Measurements from ENCODE around the gene RNF43.
A peak's percentile ranks its signal among the peaks of the same experiment; 100 is the strongest.

Gene RNF43

DNA sequence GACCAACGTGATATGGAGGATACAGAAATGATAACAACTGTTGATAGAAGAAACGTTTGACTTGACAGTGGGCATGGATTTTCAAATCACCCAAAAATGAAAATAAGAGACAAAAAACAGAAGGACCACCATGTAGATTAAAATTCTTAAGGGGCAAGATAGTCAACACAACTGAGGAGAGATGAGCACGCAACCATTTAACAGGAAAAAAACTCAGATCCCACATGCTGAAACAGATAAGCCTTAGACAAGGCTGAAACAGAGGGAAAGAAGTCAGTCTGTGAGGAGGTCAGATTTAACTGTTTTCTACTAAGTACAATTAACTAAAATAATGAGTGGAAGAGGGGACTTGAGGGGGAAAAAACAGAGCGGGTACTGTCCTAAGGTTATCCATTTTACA, 21.2 kb downstream of the RNF43 start:
- no peak overlapping the region for H3K27ac ChIP-seq

DNA sequence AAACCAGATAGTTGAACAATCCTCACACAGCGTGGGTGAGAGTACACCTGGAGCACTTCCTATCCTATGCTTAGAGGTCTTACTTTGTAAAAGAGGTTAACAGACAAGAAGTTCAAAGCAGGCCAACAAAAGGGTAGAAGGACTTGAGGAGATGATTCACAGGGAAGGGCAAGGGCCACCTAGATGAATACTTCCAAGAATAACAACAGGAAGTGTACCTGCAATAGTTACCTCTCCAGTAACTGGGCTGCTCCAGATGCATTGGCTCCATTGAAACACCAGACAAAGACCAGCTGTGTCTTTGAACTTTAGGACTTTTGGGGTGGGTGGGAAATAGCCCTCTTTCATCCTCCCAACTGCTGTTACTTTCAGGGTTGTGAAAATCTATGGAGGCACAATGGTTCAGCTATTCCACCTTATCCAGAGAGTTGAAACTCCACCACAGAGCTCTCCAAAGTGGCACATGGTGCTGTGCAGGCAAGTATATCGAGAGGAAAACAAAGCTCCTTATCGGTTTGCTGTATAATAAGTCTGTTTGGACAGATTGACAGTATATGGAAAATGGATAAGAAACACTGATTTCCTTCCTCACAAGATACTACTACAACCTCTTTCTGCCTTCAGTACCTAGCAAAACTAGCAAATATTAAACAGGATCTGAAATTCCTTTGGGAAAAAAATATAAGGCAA, 22.7 kb downstream of the RNF43 start:
- TF ChIP-seq, protein P1, sequence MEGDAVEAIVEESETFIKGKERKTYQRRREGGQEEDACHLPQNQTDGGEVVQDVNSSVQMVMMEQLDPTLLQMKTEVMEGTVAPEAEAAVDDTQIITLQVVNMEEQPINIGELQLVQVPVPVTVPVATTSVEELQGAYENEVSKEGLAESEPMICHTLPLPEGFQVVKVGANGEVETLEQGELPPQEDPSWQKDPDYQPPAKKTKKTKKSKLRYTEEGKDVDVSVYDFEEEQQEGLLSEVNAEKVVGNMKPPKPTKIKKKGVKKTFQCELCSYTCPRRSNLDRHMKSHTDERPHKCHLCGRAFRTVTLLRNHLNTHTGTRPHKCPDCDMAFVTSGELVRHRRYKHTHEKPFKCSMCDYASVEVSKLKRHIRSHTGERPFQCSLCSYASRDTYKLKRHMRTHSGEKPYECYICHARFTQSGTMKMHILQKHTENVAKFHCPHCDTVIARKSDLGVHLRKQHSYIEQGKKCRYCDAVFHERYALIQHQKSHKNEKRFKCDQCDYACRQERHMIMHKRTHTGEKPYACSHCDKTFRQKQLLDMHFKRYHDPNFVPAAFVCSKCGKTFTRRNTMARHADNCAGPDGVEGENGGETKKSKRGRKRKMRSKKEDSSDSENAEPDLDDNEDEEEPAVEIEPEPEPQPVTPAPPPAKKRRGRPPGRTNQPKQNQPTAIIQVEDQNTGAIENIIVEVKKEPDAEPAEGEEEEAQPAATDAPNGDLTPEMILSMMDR (conservative IDR thresholded peaks at IDR 0.05), result no peak
- no peak for TF ChIP-seq ZFX (IDR thresholded peaks at IDR 0.05)
- H3K27ac ChIP-seq, result no peak overlapping the region

More for the DNA sequence above, 21.2 kb downstream of the RNF43 start:
- TF ChIP-seq, protein P1 (conservative IDR thresholded peaks at IDR 0.05), result no peak
- TF ChIP-seq ZFX (IDR thresholded peaks at IDR 0.05), result no peak

DNA sequence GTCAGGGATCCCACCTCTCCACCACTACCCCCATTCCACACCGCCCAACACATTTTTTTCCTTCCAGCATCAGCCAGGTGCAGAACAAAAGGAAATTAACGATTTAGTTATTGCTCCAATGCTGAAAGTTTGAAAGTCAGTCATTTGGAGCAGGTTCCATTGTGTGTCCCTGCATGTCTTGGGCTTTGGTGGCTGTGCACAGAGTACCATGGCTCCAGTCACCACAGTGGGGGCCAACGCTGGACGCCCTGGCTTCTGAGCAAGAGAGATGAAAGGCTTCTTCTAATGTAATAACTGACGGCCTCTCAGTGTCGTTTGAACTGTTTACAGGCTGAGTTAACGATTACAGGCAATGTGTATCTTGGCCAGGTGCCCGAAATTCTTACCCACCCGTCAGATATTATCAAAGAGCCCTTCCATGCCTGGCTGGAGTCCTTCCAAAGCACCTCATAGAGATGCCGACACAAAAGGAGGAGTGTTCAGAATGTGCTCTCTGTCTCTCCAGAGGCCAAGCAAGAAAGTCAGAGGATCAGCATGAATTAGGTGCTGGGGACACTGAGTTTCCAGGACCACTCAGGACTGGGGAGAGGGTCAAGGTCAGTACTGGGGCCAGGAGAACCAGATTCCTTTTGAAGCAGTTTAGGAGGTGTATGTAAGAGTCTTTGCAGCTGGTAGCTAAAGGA, 25.9 kb downstream of the RNF43 start:
- H3K27ac ChIP-seq, result peak overlapping the region; percentile 86

DNA sequence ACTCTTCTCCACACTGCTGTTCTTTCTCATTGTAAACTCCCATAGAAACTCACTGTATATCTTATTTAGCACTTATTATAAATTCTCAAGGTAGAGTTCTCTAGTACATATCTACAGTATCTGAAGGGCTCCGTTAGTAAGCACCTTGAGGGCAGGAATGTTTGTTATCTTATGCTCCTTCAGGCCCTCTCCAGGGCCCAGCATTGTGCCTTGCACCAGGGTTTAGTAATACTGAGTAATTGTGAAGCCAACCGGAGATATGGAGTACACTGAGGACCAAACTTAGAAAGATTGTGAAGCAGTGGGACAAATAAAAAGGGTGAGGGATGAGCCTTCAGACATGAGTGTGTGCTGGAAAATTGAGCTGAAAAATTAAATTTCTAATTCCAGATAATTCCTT, 26.4 kb downstream of the RNF43 start:
- H3K27ac ChIP-seq, result peak overlapping the region; percentile 86
- TF ChIP-seq ZFX (IDR thresholded peaks at IDR 0.05), result no peak
- TF ChIP-seq, protein P1 (conservative IDR thresholded peaks at IDR 0.05), result no peak

More for the DNA sequence above, 25.9 kb downstream of the RNF43 start:
- no peak for TF ChIP-seq ZFX (IDR thresholded peaks at IDR 0.05)
- TF ChIP-seq, protein P1 (conservative IDR thresholded peaks at IDR 0.05), result no peak

DNA sequence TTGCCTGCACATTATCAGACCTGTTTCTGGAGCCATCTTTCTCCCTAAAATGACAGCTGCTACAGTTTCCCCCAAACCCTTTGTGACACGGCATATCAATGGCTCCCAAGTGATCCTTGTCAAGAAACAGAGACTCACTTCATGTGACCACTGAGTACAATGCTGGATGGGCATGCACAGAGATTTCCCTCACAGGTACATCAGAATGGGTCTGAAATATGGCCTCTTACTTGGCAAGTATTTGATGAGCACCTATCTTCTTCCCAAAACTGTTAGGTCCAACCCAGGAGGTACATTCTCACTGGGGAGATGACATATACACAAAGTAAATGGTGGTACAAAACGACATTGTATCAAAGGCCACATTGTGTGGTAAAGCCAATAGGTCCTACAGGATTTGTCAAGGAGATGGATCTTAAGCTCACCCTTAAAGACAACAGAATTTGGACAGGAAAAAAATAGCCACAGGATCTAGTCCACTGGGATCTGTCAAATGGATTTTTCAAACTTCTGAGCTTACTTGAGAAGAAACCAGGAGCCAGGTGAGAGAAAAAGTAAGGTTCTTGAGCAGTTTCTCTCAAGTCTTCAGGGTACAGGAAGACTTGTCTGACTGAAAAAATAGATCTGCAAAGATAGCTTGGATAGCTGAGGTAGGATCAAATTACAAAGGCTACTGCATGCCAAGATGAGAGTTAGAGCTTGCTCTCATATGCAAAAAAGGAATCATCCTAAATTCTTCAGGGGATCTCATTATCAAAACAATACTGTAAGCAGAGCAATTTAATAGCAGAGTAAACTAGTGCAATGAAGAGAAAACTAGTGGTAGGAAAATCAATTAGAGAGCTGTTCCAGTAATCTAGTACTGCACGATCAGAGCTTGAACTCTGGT, 28.8 kb downstream of the RNF43 start:
- no peak for TF ChIP-seq ZFX (IDR thresholded peaks at IDR 0.05)
- TF ChIP-seq, protein P1 (conservative IDR thresholded peaks at IDR 0.05), result no peak
- peak overlapping the region; percentile 87 for H3K27ac ChIP-seq

DNA sequence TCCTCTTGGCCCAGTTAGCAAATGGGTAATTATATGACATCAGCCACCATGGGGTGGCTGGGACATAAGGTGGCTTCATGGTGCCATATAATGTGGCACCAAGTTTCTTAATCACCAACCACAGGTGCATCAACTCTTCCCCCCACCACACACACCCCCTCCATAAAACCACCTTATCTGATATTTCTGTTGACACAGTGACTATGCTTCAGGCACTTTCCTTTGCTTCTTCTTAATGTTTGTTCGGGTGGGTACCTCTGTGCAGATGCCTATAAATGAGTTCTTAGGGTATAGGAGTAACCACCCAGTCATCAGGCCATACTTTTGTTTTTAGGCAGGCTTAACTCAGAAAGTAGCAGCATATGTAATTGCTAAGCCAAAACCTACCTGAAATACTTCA, 29.5 kb downstream of the RNF43 start:
- TF ChIP-seq, protein P1 (conservative IDR thresholded peaks at IDR 0.05), result no peak
- no peak for TF ChIP-seq ZFX (IDR thresholded peaks at IDR 0.05)
- peak overlapping the region; percentile 87 for H3K27ac ChIP-seq
